Measurements from ENCODE around the gene CTSD.

CTSD gene

GRCh38 chr11:1779034-1779805 is 15.5 kb upstream of the CTSD start:
- no peak overlapping the region for H2AFZ ChIP-seq (ENCODE audit: low read depth, low read length)
- H3K27me3 ChIP-seq (ENCODE audit: insufficient read depth, low read length), result peaks cover 25% of the 10 kb centered on the region
- H3K9me3 ChIP-seq (ENCODE audit: low read length), result no peaks in the 10 kb centered on the region
- no peaks in the 10 kb centered on the region for H3K36me3 ChIP-seq (ENCODE audit: insufficient read depth, low read length)
- no peaks in the 10 kb centered on the region for H3K4me1 ChIP-seq (ENCODE audit: insufficient read depth, low read length)
- no peak overlapping the region for H3K4me3 ChIP-seq (ENCODE audit: low read length)

- Histone ChIP-seq H3K36me3 (ENCODE audit: insufficient read depth, low read length) (no peaks in the 10 kb centered on the region), H3K9me3 (ENCODE audit: low read length) (no peaks in the 10 kb centered on the region), H3K4me1 (ENCODE audit: insufficient read depth, low read length) (peaks cover 4% of the 10 kb centered on the region), H2AFZ (ENCODE audit: low read depth, low read length) (no peak overlapping the region), H3K4me3 (ENCODE audit: low read length) (no peak overlapping the region), H3K27me3 (ENCODE audit: insufficient read depth, low read length) (peaks cover 21% of the 10 kb centered on the region)
These were observed 14.6 kb upstream of the CTSD start for GRCh38 chr11:1778141-1778911.

- Histone ChIP-seq H2AFZ (ENCODE audit: low read depth, low read length) (no peak overlapping the region), H3K36me3 (ENCODE audit: insufficient read depth, low read length) (no peaks in the 10 kb centered on the region), H3K4me1 (ENCODE audit: insufficient read depth, low read length) (peaks cover 9% of the 10 kb centered on the region), H3K27me3 (ENCODE audit: insufficient read depth, low read length) (peaks cover 20% of the 10 kb centered on the region), H3K9me3 (ENCODE audit: low read length) (no peaks in the 10 kb centered on the region), H3K4me3 (ENCODE audit: low read length) (no peak overlapping the region)
These were observed 14.0 kb upstream of the CTSD start for GRCh38 chr11:1777737-1778136.

GRCh38 chr11:1776944-1777715 is 13.4 kb upstream of the CTSD start:
- Histone ChIP-seq H3K27me3 (ENCODE audit: insufficient read depth, low read length) (peaks cover 16% of the 10 kb centered on the region), H3K4me1 (ENCODE audit: insufficient read depth, low read length) (peaks cover 14% of the 10 kb centered on the region), H2AFZ (ENCODE audit: low read depth, low read length) (no peak overlapping the region), H3K9me3 (ENCODE audit: low read length) (no peaks in the 10 kb centered on the region), H3K36me3 (ENCODE audit: insufficient read depth, low read length) (no peaks in the 10 kb centered on the region), H3K4me3 (ENCODE audit: low read length) (no peak overlapping the region)

GRCh38 chr11:1776331-1776851 is 12.7 kb upstream of the CTSD start:
- H3K4me1 ChIP-seq (ENCODE audit: insufficient read depth, low read length), result peaks cover 14% of the 10 kb centered on the region
- no peaks in the 10 kb centered on the region for H3K9me3 ChIP-seq (ENCODE audit: low read length)
- no peak overlapping the region for H2AFZ ChIP-seq (ENCODE audit: low read depth, low read length)
- peaks cover 11% of the 10 kb centered on the region for H3K27me3 ChIP-seq (ENCODE audit: insufficient read depth, low read length)
- no peaks in the 10 kb centered on the region for H3K36me3 ChIP-seq (ENCODE audit: insufficient read depth, low read length)
- no peak overlapping the region for H3K4me3 ChIP-seq (ENCODE audit: low read length)

- H3K4me1 ChIP-seq (ENCODE audit: insufficient read depth, low read length), result peaks cover 14% of the 10 kb centered on the region
- H3K27me3 ChIP-seq (ENCODE audit: insufficient read depth, low read length), result peaks cover 4% of the 10 kb centered on the region
- no peaks in the 10 kb centered on the region for H3K36me3 ChIP-seq (ENCODE audit: insufficient read depth, low read length)
- no peak overlapping the region for H2AFZ ChIP-seq (ENCODE audit: low read depth, low read length)
- no peaks in the 10 kb centered on the region for H3K9me3 ChIP-seq (ENCODE audit: low read length)
- H3K4me3 ChIP-seq (ENCODE audit: low read length), result no peak overlapping the region
These were observed 11.2 kb upstream of the CTSD start for GRCh38 chr11:1774886-1775285.

- Histone ChIP-seq H3K4me1 (ENCODE audit: insufficient read depth, low read length) (peaks cover 14% of the 10 kb centered on the region), H3K27me3 (ENCODE audit: insufficient read depth, low read length) (no peaks in the 10 kb centered on the region), H2AFZ (ENCODE audit: low read depth, low read length) (no peak overlapping the region), H3K36me3 (ENCODE audit: insufficient read depth, low read length) (no peaks in the 10 kb centered on the region), H3K4me3 (ENCODE audit: low read length) (no peak overlapping the region), H3K9me3 (ENCODE audit: low read length) (no peaks in the 10 kb centered on the region)
These were observed 10.3 kb upstream of the CTSD start for GRCh38 chr11:1773994-1774550.

- Histone ChIP-seq H3K27me3 (ENCODE audit: insufficient read depth, low read length) (no peaks in the 10 kb centered on the region), H3K36me3 (ENCODE audit: insufficient read depth, low read length) (no peaks in the 10 kb centered on the region), H3K4me1 (ENCODE audit: insufficient read depth, low read length) (peaks cover 14% of the 10 kb centered on the region), H3K9me3 (ENCODE audit: low read length) (no peaks in the 10 kb centered on the region), H3K4me3 (ENCODE audit: low read length) (no peak overlapping the region), H2AFZ (ENCODE audit: low read depth, low read length) (no peak overlapping the region)
These were observed 9.6 kb upstream of the CTSD start for GRCh38 chr11:1773131-1773993.

GRCh38 chr11:1772270-1773130 is 8.8 kb upstream of the CTSD start:
- Histone ChIP-seq H3K36me3 (ENCODE audit: insufficient read depth, low read length) (no peaks in the 10 kb centered on the region), H3K4me3 (ENCODE audit: low read length) (no peak overlapping the region), H3K9me3 (ENCODE audit: low read length) (no peaks in the 10 kb centered on the region), H3K27me3 (ENCODE audit: insufficient read depth, low read length) (peaks cover 3% of the 10 kb centered on the region), H2AFZ (ENCODE audit: low read depth, low read length) (no peak overlapping the region), H3K4me1 (ENCODE audit: insufficient read depth, low read length) (peaks cover 14% of the 10 kb centered on the region)

GRCh38 chr11:1771700-1772099 is 8.0 kb upstream of the CTSD start:
- Histone ChIP-seq H3K27me3 (ENCODE audit: insufficient read depth, low read length) (peaks cover 3% of the 10 kb centered on the region), H3K9me3 (ENCODE audit: low read length) (no peaks in the 10 kb centered on the region), H3K4me1 (ENCODE audit: insufficient read depth, low read length) (peaks cover 14% of the 10 kb centered on the region), H3K36me3 (ENCODE audit: insufficient read depth, low read length) (no peaks in the 10 kb centered on the region), H2AFZ (ENCODE audit: low read depth, low read length) (no peak overlapping the region), H3K4me3 (ENCODE audit: low read length) (no peak overlapping the region)

GRCh38 chr11:1771273-1771672 is 7.5 kb upstream of the CTSD start:
- H3K36me3 ChIP-seq (ENCODE audit: insufficient read depth, low read length), result no peaks in the 10 kb centered on the region
- H3K4me1 ChIP-seq (ENCODE audit: insufficient read depth, low read length), result peaks cover 14% of the 10 kb centered on the region
- peaks cover 3% of the 10 kb centered on the region for H3K27me3 ChIP-seq (ENCODE audit: insufficient read depth, low read length)
- H3K4me3 ChIP-seq (ENCODE audit: low read length), result no peak overlapping the region
- H3K9me3 ChIP-seq (ENCODE audit: low read length), result no peaks in the 10 kb centered on the region
- no peak overlapping the region for H2AFZ ChIP-seq (ENCODE audit: low read depth, low read length)

All from neuron (in vitro differentiated cells).